Uterus (tissue), 2 donors: ENCODE measurements around the gene NOTCH2.

Experiments used
- POLR2A ChIP-seq, 2 donors: fragments of 450-650 bp; IDR thresholded peaks; one replicate each; pipeline ENCODE4 v1.6.1; 2016; ENCODE audit warnings: antibody characterized with exemption in 2 of 2, mild to moderate bottlenecking in 1 of 2, moderate library complexity in 1 of 2
- TF ChIP-seq, protein P1 (sequence below), 4 experiments: fragments of 200-600 bp in 2 of 4; fragments of 450-650 bp in 2 of 4; sonication (generic) in 2 of 4; IDR thresholded peaks; one replicate each; pipeline ENCODE4 v1.5.1; 2016 to 2019; ENCODE audit warnings: antibody characterized with exemption in 4 of 4, mild to moderate bottlenecking in 2 of 4, moderate library complexity in 1 of 4

DNA sequence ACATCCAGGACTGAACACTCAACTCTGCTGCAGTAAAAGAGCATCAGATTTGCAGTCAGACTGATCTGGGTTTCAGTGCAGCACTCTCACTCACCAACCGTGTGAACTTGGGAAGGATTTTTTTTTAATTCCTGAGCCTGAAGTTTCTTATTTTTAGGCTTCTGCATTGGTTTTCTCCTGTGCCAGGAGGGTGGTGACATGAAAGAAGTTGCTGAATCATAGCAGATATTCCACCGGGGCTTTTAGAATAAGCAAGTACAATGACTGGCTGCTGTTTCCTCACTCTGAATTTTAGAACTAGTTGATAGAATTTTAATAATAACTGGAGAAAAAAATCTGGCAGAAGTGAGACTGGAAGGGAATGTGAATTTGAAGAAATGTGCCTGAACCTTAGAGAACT lies 184.8 kb downstream of the NOTCH2 start:
- TF ChIP-seq, protein P1, sequence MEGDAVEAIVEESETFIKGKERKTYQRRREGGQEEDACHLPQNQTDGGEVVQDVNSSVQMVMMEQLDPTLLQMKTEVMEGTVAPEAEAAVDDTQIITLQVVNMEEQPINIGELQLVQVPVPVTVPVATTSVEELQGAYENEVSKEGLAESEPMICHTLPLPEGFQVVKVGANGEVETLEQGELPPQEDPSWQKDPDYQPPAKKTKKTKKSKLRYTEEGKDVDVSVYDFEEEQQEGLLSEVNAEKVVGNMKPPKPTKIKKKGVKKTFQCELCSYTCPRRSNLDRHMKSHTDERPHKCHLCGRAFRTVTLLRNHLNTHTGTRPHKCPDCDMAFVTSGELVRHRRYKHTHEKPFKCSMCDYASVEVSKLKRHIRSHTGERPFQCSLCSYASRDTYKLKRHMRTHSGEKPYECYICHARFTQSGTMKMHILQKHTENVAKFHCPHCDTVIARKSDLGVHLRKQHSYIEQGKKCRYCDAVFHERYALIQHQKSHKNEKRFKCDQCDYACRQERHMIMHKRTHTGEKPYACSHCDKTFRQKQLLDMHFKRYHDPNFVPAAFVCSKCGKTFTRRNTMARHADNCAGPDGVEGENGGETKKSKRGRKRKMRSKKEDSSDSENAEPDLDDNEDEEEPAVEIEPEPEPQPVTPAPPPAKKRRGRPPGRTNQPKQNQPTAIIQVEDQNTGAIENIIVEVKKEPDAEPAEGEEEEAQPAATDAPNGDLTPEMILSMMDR (IDR thresholded peaks at IDR 0.05): no peak
- no peak for TF ChIP-seq POLR2A (IDR thresholded peaks at IDR 0.05)
